ENCODE measurements around the gene PPP2R2B. TPM values are rescaled to one million over a fixed set of nuclear protein-coding genes. Genes with fewer than 3 reads are reported as not detected.

The PPP2R2B gene
- total and polyA plus RNA-seq, 7 donors = 0.03 to 0.71 (median 0.11) TPM; not detected in 1

GRCh38 chr5:146770546-146770945, 108.0 kb downstream of the PPP2R2B start:
- 46 to 53% (median 53%) methylated on average over 2 of the region's 2 CpGs for WGBS, 3 donors
- no peaks in the 10 kb centered on the region for H3K9me3 ChIP-seq
- no peak overlapping the region for H3K4me3 ChIP-seq
- intact Hi-C loops (cut with DNase I) = no loop called here
- no peak overlapping the region for H3K27ac ChIP-seq
- H3K36me3 ChIP-seq (ENCODE audit: insufficient read depth in 1 of 2, low read depth in 1 of 2) = no peaks in the 10 kb centered on the region
- no peaks in the 10 kb centered on the region for H3K27me3 ChIP-seq (ENCODE audit: insufficient read depth in 3 of 3, low read length in 2 of 3)
- no peak for ATAC-seq
- DNase-seq = no peak
- no peaks in the 10 kb centered on the region for H3K4me1 ChIP-seq
- TF ChIP-seq, protein P1, sequence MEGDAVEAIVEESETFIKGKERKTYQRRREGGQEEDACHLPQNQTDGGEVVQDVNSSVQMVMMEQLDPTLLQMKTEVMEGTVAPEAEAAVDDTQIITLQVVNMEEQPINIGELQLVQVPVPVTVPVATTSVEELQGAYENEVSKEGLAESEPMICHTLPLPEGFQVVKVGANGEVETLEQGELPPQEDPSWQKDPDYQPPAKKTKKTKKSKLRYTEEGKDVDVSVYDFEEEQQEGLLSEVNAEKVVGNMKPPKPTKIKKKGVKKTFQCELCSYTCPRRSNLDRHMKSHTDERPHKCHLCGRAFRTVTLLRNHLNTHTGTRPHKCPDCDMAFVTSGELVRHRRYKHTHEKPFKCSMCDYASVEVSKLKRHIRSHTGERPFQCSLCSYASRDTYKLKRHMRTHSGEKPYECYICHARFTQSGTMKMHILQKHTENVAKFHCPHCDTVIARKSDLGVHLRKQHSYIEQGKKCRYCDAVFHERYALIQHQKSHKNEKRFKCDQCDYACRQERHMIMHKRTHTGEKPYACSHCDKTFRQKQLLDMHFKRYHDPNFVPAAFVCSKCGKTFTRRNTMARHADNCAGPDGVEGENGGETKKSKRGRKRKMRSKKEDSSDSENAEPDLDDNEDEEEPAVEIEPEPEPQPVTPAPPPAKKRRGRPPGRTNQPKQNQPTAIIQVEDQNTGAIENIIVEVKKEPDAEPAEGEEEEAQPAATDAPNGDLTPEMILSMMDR (IDR thresholded peaks at IDR 0.05) = no peak

DNA sequence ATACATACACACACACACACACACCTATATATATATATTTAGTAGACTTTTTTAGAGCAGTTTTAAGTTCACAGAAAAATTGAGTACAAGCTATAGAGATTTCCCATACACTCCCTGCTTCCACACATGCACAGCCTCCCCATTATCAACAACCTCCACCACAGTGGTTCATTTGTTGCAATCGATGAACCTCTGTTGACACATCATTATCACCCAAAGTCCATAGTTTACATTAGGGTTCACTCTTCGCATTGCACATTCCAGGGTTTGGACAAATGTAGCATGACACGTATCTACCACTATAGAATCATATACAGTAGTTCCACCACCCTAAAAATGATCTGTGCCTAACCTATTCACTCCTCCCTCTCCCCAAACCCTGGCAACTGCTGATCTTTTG, 111.0 kb downstream of the PPP2R2B start:
- no peak for DNase-seq
- no peak overlapping the region for H3K4me3 ChIP-seq
- intact Hi-C loops (cut with DNase I) = no loop called here
- H3K9me3 ChIP-seq = no peaks in the 10 kb centered on the region
- TF ChIP-seq, protein P1 (IDR thresholded peaks at IDR 0.05) = no peak
- no peak for ATAC-seq
- no peaks in the 10 kb centered on the region for H3K27me3 ChIP-seq (ENCODE audit: insufficient read depth in 3 of 3, low read length in 2 of 3)
- H3K4me1 ChIP-seq = no peaks in the 10 kb centered on the region
- no peak overlapping the region for H3K27ac ChIP-seq
- WGBS, 3 donors = 85 to 87% (median 87%) methylated on average over 3 of the region's 3 CpGs
- H3K36me3 ChIP-seq (ENCODE audit: insufficient read depth in 1 of 2, low read depth in 1 of 2) = no peaks in the 10 kb centered on the region

DNA sequence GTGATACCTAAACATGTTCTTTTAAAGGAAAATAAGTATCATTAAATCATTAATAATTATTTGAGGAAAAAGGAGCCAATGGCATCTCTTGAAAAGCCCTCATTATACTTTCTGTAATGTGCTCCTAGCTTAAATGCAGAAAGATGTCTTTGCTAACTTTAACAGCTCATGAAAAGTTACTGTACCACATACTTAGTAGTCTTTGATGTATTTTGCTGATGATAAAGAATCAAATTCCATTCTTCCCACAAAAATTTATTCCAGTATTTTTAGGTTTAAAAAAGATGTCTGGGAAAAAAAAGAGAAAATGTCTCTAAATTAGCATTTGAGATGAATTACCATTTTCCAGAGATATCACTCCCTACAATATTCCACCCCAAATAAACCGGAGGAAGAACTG, 112.5 kb downstream of the PPP2R2B start:
- TF ChIP-seq, protein P1 (IDR thresholded peaks at IDR 0.05) = no peak

DNA sequence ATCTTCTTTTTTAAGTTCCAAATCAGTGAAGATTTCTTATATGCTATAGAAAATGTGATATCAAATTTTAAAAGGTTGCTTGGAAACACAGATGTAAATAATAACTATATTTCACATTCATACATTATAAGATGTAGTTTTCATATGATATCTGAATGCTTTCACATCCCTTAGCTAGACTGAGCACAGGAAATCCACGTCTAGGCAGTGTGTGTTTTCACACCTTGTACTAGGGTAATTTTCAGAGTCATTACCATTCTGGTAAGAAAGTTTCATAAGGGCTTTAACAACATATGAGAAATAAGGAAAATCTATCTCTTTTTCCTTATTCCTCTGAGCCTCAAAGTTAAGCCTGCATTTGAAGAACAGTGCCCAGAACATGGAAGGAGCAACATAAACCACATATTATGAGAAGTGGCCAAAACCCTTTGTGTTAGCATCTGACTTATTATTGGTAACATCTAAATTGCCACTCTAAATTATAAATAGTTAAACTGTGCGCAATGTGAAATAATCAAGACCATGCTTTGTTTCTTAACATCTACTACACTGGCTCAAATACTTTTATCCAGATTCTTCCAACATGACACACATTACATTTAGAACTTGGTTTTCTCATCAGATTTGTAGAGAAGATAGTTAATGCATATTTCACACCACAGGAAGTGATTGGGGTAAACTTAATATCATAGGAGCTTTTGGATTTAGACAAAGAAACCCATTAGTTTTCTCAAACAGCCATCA, 113.3 kb downstream of the PPP2R2B start:
- Histone ChIP-seq H3K27me3 (ENCODE audit: insufficient read depth in 3 of 3, low read length in 2 of 3) (no peaks in the 10 kb centered on the region), H3K4me1 (no peaks in the 10 kb centered on the region), H3K4me3 (no peak overlapping the region), H3K27ac (no peak overlapping the region), H3K9me3 (no peaks in the 10 kb centered on the region), H3K36me3 (ENCODE audit: insufficient read depth in 1 of 2, low read depth in 1 of 2) (no peaks in the 10 kb centered on the region)
- ATAC-seq (no peak), DNase-seq (no peak)
- intact Hi-C loops (cut with DNase I) = no loop called here
- TF ChIP-seq, protein P1 (IDR thresholded peaks at IDR 0.05) = no peak
- WGBS, 3 donors = 53 to 59% (median 58%) methylated on average over 2 of the region's 2 CpGs

More for the DNA sequence above, 112.5 kb downstream of the PPP2R2B start:
- no peak overlapping the region for H3K27ac ChIP-seq
- H3K36me3 ChIP-seq (ENCODE audit: insufficient read depth in 1 of 2, low read depth in 1 of 2) = no peaks in the 10 kb centered on the region
- no peaks in the 10 kb centered on the region for H3K27me3 ChIP-seq (ENCODE audit: insufficient read depth in 3 of 3, low read length in 2 of 3)
- 76 to 82% (median 81%) methylated on average over 1 of the region's 1 CpG for WGBS, 3 donors
- H3K4me1 ChIP-seq = no peaks in the 10 kb centered on the region
- ATAC-seq (no peak), DNase-seq (no peak)
- H3K9me3 ChIP-seq = no peaks in the 10 kb centered on the region
- no peak overlapping the region for H3K4me3 ChIP-seq
- intact Hi-C loops (cut with DNase I) = no loop called here

GRCh38 chr5:146762830-146763229, 115.7 kb downstream of the PPP2R2B start:
- ATAC-seq (no peak), DNase-seq (no peak)
- TF ChIP-seq, protein P1 (IDR thresholded peaks at IDR 0.05) = no peak
- H3K9me3 ChIP-seq = no peaks in the 10 kb centered on the region
- 60 to 67% (median 60%) methylated on average over 5 of the region's 5 CpGs for WGBS, 3 donors
- no peak overlapping the region for H3K27ac ChIP-seq
- H3K36me3 ChIP-seq (ENCODE audit: insufficient read depth in 1 of 2, low read depth in 1 of 2) = no peaks in the 10 kb centered on the region
- H3K4me3 ChIP-seq = no peak overlapping the region
- H3K27me3 ChIP-seq (ENCODE audit: insufficient read depth in 3 of 3, low read length in 2 of 3) = no peaks in the 10 kb centered on the region
- intact Hi-C loops (cut with DNase I) = no loop called here
- H3K4me1 ChIP-seq = no peaks in the 10 kb centered on the region
